ENCODE data around the gene NCAPG. TPM values are rescaled to one million over a fixed set of nuclear protein-coding genes. Genes with fewer than 3 reads are reported as not detected.

Gene NCAPG
- polyA plus RNA-seq, 3 donors = not detected

DNA sequence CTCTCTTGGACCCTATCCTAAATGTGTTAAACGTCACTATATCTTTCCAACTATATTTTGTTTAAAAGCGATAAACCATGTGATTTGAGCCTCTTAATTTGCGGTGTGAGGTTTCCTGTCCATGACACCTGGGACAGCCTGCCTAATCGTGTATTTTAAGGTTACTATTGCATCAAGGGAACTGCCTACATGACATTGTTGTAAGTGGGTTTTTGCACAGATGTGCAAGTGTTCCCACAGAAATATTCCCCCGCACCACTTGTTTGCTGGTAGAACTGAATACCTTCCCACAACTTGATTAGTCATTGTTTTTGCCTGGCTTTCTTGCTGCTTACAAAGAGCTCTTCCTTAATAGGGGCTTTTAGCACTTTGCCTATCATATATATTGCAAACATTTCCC is 24.2 kb upstream of the NCAPG start:
- H3K79me2 ChIP-seq (ENCODE audit: insufficient read depth, low read length) = no peaks in the 10 kb centered on the region
- no peak overlapping the region for H3K4me3 Mint-ChIP-seq
- intact Hi-C loops (cut with micrococcal nuclease) = no loop called here
- H3K4me1 Mint-ChIP-seq = peaks cover 6% of the 10 kb centered on the region
- peaks cover 0 to 10% (median 4%) of the 10 kb centered on the region in 7 donors for H3K9me3 Mint-ChIP-seq
- H3K27me3 Mint-ChIP-seq (ENCODE audit: low read depth in 3 of 3) = peaks cover 15 to 21% (median 18%) of the 10 kb centered on the region in 3 donors
- TF ChIP-seq, protein P1, sequence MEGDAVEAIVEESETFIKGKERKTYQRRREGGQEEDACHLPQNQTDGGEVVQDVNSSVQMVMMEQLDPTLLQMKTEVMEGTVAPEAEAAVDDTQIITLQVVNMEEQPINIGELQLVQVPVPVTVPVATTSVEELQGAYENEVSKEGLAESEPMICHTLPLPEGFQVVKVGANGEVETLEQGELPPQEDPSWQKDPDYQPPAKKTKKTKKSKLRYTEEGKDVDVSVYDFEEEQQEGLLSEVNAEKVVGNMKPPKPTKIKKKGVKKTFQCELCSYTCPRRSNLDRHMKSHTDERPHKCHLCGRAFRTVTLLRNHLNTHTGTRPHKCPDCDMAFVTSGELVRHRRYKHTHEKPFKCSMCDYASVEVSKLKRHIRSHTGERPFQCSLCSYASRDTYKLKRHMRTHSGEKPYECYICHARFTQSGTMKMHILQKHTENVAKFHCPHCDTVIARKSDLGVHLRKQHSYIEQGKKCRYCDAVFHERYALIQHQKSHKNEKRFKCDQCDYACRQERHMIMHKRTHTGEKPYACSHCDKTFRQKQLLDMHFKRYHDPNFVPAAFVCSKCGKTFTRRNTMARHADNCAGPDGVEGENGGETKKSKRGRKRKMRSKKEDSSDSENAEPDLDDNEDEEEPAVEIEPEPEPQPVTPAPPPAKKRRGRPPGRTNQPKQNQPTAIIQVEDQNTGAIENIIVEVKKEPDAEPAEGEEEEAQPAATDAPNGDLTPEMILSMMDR (IDR thresholded peaks at IDR 0.05) = no peak
- no CpG with 5 or more reads among the region's 5 CpGs for WGBS (ENCODE audit: insufficient coverage)
- no peak overlapping the region for H3K27ac ChIP-seq (ENCODE audit: low read depth in 1 of 2, low read length in 2 of 2)
- H3K36me3 ChIP-seq (replicated peaks in 1 of 2; ENCODE audit: control insufficient read depth in 1 of 2, insufficient read depth in 2 of 2, low read length in 2 of 2) = no peaks in the 10 kb centered on the region
- no peak overlapping the region for H3K9ac ChIP-seq (ENCODE audit: insufficient read depth, low read length, poor library complexity, severe bottlenecking)
- H3K27me3 ChIP-seq (ENCODE audit: control insufficient read depth in 2 of 2, insufficient read depth in 2 of 2, low read length in 2 of 2) = peaks cover 15 to 20% of the 10 kb centered on the region in 2 donors
- H4K20me1 ChIP-seq (ENCODE audit: insufficient read depth, low read length) = no peaks in the 10 kb centered on the region
- H3K4me3 ChIP-seq (replicated peaks in 1 of 3; ENCODE audit: low read depth in 2 of 3, low read length in 3 of 3) = no peak overlapping the region
- no peak overlapping the region for H3K27ac Mint-ChIP-seq
- no peak for DNase-seq
- peaks cover 12 to 20% of the 10 kb centered on the region in 2 donors for H3K36me3 Mint-ChIP-seq
- peaks cover 1 to 2% of the 10 kb centered on the region in 2 donors for H3K4me1 ChIP-seq (ENCODE audit: control insufficient read depth in 1 of 2, insufficient read depth in 2 of 2, low read length in 2 of 2)
- no peak overlapping the region for H3K4me2 ChIP-seq (replicated peaks; ENCODE audit: extremely low read depth, low read length, poor library complexity, severe bottlenecking)
- no peak overlapping the region for H2AFZ ChIP-seq (ENCODE audit: insufficient read depth, low read depth, low read length, poor library complexity, severe bottlenecking)
- peaks cover 0 to 5% of the 10 kb centered on the region in 2 donors for H3K9me3 ChIP-seq (replicated peaks in 1 of 2; ENCODE audit: control insufficient read depth in 1 of 2, insufficient read depth in 1 of 2, low read length in 2 of 2)

DNA sequence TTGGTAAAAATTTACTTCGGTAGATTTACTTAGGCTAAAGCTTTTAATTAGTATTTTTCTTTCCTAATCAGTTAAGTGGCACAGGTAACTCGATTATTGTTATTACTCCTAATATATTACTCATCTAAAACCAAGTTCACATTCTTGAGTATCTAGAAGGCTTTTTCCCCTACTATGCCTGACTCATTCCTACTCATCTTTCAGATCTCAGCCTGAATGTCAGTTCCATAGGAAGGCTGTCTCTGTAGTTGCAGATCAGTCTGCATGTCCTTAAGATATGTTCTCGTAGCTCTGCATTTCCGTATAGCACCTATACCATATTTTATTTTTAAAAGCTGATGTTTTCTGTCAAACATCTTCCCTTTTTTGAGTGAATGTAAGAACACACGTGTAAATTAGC is 23.5 kb upstream of the NCAPG start:
- TF ChIP-seq, protein P1 (IDR thresholded peaks at IDR 0.05) = no peak
- no CpG with 5 or more reads among the region's 5 CpGs for WGBS (ENCODE audit: insufficient coverage)
- intact Hi-C loops (cut with micrococcal nuclease) = no loop called here

More for the DNA sequence above, 23.5 kb upstream of the NCAPG start:
- Histone ChIP-seq H3K4me2 (replicated peaks; ENCODE audit: extremely low read depth, low read length, poor library complexity, severe bottlenecking) (no peak overlapping the region), H3K4me3 (replicated peaks in 1 of 3; ENCODE audit: low read depth in 2 of 3, low read length in 3 of 3) (no peak overlapping the region), H2AFZ (ENCODE audit: insufficient read depth, low read depth, low read length, poor library complexity, severe bottlenecking) (no peak overlapping the region), H3K9ac (ENCODE audit: insufficient read depth, low read length, poor library complexity, severe bottlenecking) (no peak overlapping the region), H3K9me3 (replicated peaks in 1 of 2; ENCODE audit: control insufficient read depth in 1 of 2, insufficient read depth in 1 of 2, low read length in 2 of 2) (peaks cover 0 to 4% of the 10 kb centered on the region in 2 donors), H4K20me1 (ENCODE audit: insufficient read depth, low read length) (no peaks in the 10 kb centered on the region), H3K27ac (ENCODE audit: low read depth in 1 of 2, low read length in 2 of 2) (no peak overlapping the region), H3K36me3 (replicated peaks in 1 of 2; ENCODE audit: control insufficient read depth in 1 of 2, insufficient read depth in 2 of 2, low read length in 2 of 2) (no peaks in the 10 kb centered on the region), H3K79me2 (ENCODE audit: insufficient read depth, low read length) (no peaks in the 10 kb centered on the region), H3K4me1 (ENCODE audit: control insufficient read depth in 1 of 2, insufficient read depth in 2 of 2, low read length in 2 of 2) (no peaks in the 10 kb centered on the region), H3K27me3 (ENCODE audit: control insufficient read depth in 2 of 2, insufficient read depth in 2 of 2, low read length in 2 of 2) (peaks cover 8 to 12% of the 10 kb centered on the region in 2 donors)
- no peak overlapping the region for H3K27ac Mint-ChIP-seq
- H3K4me1 Mint-ChIP-seq = no peaks in the 10 kb centered on the region
- DNase-seq = no peak
- peaks cover 8 to 13% (median 10%) of the 10 kb centered on the region in 3 donors for H3K27me3 Mint-ChIP-seq (ENCODE audit: low read depth in 3 of 3)
- H3K9me3 Mint-ChIP-seq = peaks cover 0 to 7% (median 0%) of the 10 kb centered on the region in 7 donors
- peaks cover 15 to 16% of the 10 kb centered on the region in 2 donors for H3K36me3 Mint-ChIP-seq
- no peak overlapping the region for H3K4me3 Mint-ChIP-seq
